Type B pancreatic cell (in vitro differentiated cells): ENCODE measurements around the gene TRIM32. TPM values are rescaled to one million over a fixed set of nuclear protein-coding genes. Genes with fewer than 3 reads are reported as not detected.

Experiments
- DNase-seq: peaks from one replicate; pipeline ENCODE4 v3.0.0; 2021; ENCODE audit warnings: mixed read lengths; ENCODE audit not compliant: unreplicated experiment; ENCODE audit errors: extremely low spot score
- H3K27ac Mint-ChIP-seq: 2 replicates; pipeline ENCODE4 v1.8.0; 2021; ENCODE audit warnings: mild to moderate bottlenecking, mixed read lengths
- H3K27me3 Mint-ChIP-seq: 2 replicates; pipeline ENCODE4 v1.8.0; 2021; ENCODE audit warnings: mixed read lengths
- H3K36me3 Mint-ChIP-seq: 2 replicates; pipeline ENCODE4 v1.8.0; 2021; ENCODE audit warnings: mixed read lengths
- H3K4me1 Mint-ChIP-seq: one replicate; pipeline ENCODE4 v1.8.0; 2021; ENCODE audit warnings: mixed read lengths; ENCODE audit not compliant: unreplicated experiment
- H3K4me3 Mint-ChIP-seq: 2 replicates; pipeline ENCODE4 v1.8.0; 2021; ENCODE audit warnings: mild to moderate bottlenecking, mixed read lengths
- H3K9me3 Mint-ChIP-seq: 2 replicates; pipeline ENCODE4 v1.8.0; 2021; ENCODE audit warnings: mixed read lengths
- total RNA-seq: library from RNA; stranded (reverse); gene quantifications from 2 replicates; pipeline ENCODE4 v1.2.1, GENCODE V29; 2021; ENCODE audit warnings: low replicate concordance
- TF ChIP-seq, protein P1 (sequence below): fragments of 200-600 bp; sonication (generic); conservative IDR thresholded peaks from 2 replicates; pipeline ENCODE4 v1.5.0; 2021; ENCODE audit warnings: antibody characterized with exemption, mild to moderate bottlenecking

The TRIM32 gene
- total RNA-seq, 1 donor from 2014 or later = 29.6 TPM

DNA sequence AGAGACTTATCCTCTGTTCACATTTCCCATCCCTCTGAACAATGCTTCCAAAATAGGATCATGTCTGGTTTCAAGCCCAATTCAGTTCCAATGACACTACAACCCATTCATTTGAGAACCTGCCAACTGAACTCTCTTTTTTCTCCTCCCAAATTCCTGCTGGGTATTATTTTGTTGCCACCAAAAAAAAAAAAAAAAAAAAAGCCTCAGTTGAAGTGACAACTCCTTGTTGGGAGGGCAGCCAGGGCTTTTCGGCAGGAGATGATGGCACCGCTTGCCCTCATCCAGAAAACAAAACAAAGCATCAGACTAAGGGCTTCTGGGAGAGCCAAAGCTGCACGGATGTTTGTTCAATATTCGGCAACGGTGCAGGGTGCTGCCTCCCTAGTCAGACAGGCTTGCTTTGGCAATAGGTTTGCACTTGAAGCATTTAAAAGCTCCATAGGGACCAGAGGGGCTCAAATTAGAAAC is 30.6 kb upstream of the TRIM32 start:
- Mint-ChIP-seq H3K9me3 (no peaks in the 10 kb centered on the region), H3K4me1 (no peaks in the 10 kb centered on the region), H3K27me3 (no peaks in the 10 kb centered on the region), H3K27ac (no peak overlapping the region), H3K4me3 (no peak overlapping the region), H3K36me3 (no peaks in the 10 kb centered on the region)
- TF ChIP-seq, protein P1, sequence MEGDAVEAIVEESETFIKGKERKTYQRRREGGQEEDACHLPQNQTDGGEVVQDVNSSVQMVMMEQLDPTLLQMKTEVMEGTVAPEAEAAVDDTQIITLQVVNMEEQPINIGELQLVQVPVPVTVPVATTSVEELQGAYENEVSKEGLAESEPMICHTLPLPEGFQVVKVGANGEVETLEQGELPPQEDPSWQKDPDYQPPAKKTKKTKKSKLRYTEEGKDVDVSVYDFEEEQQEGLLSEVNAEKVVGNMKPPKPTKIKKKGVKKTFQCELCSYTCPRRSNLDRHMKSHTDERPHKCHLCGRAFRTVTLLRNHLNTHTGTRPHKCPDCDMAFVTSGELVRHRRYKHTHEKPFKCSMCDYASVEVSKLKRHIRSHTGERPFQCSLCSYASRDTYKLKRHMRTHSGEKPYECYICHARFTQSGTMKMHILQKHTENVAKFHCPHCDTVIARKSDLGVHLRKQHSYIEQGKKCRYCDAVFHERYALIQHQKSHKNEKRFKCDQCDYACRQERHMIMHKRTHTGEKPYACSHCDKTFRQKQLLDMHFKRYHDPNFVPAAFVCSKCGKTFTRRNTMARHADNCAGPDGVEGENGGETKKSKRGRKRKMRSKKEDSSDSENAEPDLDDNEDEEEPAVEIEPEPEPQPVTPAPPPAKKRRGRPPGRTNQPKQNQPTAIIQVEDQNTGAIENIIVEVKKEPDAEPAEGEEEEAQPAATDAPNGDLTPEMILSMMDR = no peak
- DNase-seq = no peak

DNA sequence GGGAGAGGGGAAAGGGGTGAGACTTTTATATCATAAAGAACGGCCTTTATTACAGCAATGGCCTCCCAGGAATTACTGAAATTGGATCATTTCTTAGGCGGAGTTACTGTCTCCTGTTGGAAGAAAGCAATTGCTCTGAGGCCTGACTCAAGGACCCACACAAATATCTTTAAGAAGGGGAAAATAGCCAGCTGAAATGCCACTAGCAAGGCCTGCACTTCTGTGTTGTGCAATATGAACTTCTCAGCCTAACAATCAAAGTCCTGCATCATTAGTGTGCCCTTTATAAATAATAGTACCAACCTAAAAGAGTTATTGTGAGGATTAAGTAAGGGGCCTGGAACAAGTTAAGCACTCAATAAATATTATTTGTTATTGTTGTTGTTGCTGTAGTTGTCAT is 30.1 kb upstream of the TRIM32 start:
- Mint-ChIP-seq H3K36me3 (no peaks in the 10 kb centered on the region), H3K4me1 (no peaks in the 10 kb centered on the region), H3K4me3 (no peak overlapping the region), H3K27ac (no peak overlapping the region), H3K9me3 (no peaks in the 10 kb centered on the region), H3K27me3 (no peaks in the 10 kb centered on the region)
- TF ChIP-seq, protein P1 = no peak
- no peak for DNase-seq

DNA sequence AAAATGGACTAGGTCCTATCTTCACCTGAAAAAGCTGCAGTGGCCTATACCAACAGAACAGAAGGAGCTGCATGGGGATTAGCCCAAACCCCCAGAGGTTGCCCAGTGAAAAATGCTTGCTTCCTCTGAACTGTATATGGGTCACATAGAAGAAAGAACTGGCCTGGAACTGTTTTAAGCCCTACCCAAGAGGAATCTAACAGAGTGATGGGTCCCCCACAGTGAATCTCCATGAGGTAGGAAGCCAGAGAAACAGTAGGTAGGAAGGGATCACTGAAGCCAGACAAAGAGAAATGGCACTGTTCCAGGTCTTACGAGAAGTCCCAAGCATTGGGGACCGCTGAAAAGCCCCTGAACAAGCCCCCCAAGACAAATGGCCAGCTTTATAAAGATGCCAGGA is 28.8 kb upstream of the TRIM32 start:
- H3K27me3 Mint-ChIP-seq = no peaks in the 10 kb centered on the region
- no peak overlapping the region for H3K27ac Mint-ChIP-seq
- TF ChIP-seq, protein P1 = no peak
- DNase-seq = no peak
- no peaks in the 10 kb centered on the region for H3K4me1 Mint-ChIP-seq
- no peaks in the 10 kb centered on the region for H3K9me3 Mint-ChIP-seq
- H3K4me3 Mint-ChIP-seq = no peak overlapping the region
- H3K36me3 Mint-ChIP-seq = no peaks in the 10 kb centered on the region

DNA sequence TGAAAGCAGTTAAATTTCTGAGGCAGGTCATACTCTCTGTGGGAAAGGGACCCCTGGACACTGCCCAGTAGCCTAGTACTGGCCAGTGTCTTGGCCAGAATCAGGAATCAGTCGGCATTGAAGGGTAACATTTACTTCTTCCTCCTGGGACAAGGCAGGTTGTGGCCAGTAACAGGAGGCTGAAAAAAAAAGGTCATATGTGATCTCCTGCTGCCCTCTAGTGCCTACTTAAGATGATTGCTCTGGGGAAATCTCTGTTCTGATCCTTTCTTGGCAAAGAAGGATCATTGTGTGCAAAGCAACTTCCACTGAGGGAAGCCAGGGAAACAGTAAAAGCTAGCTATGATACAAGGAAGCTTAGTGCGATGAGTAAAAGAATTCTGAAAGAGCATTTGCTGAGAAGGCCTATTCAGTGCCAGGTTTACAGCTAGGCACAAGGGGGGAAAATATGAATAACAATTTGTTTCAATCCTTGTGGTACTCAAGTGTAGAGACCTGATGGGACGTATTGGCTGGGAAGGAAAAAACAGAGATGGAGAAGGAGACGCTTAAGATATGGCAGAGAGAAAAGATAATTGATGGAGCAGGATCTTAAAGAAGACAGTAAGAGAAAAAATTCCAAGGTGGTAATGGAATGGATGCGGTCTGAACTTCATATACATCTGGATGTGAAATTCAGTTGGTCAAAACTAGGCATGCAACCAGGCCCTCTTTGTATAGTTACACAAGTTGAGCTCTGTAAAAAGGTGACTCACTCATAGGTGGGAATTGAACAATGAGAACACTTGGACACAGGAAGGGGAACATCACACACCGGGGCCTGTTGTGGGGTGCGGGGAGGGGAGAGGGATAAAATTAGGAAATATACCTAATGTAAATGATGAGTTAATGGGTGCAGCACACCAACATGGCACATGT is 25.8 kb upstream of the TRIM32 start:
- TF ChIP-seq, protein P1 = peak; percentile 90
- Mint-ChIP-seq H3K9me3 (no peaks in the 10 kb centered on the region), H3K4me3 (no peak overlapping the region), H3K4me1 (no peaks in the 10 kb centered on the region), H3K36me3 (no peaks in the 10 kb centered on the region), H3K27ac (no peak overlapping the region), H3K27me3 (no peaks in the 10 kb centered on the region)
- DNase-seq = no peak

DNA sequence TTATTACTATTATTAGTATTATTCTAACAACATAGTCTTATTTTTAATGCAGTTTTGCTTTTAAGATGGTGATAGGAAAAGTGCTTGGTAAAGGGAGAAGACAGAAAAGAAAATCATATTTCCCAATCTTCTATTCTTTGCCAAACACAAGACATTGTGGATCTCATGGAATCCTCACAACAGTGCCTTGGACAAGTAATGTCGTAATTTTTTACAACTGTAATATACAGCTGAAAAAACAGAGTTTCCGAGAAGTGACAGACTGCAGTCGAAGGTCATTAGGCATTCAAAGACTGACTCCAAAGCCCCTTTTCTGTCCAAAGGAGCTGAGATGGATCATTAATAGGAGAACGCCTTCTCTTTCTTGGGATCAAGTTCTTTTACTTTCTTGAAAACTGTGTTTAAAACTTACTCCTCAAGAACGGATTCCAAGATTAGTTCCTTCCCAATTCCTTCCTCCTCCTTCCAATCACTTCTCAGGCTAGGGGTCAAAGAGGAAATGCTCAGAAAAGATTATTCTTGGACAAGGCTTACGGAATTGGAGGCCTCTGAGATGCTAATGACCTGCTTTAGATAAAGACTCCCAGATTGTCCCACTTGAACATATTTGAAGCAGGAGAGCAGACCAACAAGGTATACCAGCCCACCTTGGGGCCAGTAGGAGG is 24.3 kb upstream of the TRIM32 start:
- Mint-ChIP-seq H3K36me3 (no peaks in the 10 kb centered on the region), H3K9me3 (no peaks in the 10 kb centered on the region), H3K4me1 (no peaks in the 10 kb centered on the region), H3K4me3 (no peak overlapping the region), H3K27ac (no peak overlapping the region), H3K27me3 (no peaks in the 10 kb centered on the region)
- TF ChIP-seq, protein P1 = no peak
- no peak for DNase-seq
